MM.1S (cell line): ENCODE results near the gene ETFB.

Experiments
- CTCF ChIP-seq: fragments of 300-600 bp; sonication (generic); IDR thresholded peaks from 2 replicates; pipeline ENCODE4 v1.5.1; 2016; ENCODE audit warnings: antibody characterized with exemption, low read length, mixed read lengths
- EZH2 ChIP-seq: fragments of 300-600 bp; sonication (generic); optimal IDR thresholded peaks from 2 replicates; pipeline ENCODE3; 2017; ENCODE audit warnings: low read depth, mild to moderate bottlenecking, antibody characterized with exemption, low read length, mixed read lengths
- EZH2phosphoT487 ChIP-seq: fragments of 300-600 bp; sonication (generic); IDR thresholded peaks from 2 replicates; pipeline ENCODE4 v1.6.1; 2018; ENCODE audit warnings: antibody characterized with exemption, low read length

GRCh38 chr19:51325161-51325976, 40.8 kb downstream of the ETFB start:
- TF ChIP-seq CTCF = no peak
- no peak for TF ChIP-seq EZH2
- no peak for TF ChIP-seq EZH2phosphoT487
